ENCODE results near the gene SEMA4D. TPM values are rescaled to one million over a fixed set of nuclear protein-coding genes. Genes with fewer than 3 reads are reported as not detected.

Gene SEMA4D
- total and polyA plus RNA-seq, 12 donors = 3.5 to 57.0 (median 26.7) TPM

DNA sequence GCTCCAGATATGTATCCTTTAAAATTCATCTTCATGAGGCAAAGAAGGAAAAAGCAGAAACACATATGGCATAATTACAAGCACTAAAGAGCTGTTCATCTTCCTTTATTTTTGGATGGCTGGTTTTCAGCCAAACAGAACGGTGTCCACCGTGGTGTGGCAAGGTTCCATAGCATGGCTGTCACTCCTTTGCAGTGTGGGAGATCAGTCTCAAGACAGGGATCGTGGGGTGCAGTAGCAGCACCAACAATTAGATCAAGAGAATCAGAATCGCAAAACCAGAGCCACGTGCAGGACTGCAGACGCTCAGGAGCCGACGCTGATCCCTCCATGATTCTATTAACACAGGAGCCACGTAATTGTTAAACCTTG is 79.5 kb downstream of the SEMA4D start:
- WGBS, 4 donors = 64 to 74% (median 69%) methylated on average over 9 of the region's 9 CpGs
- H3K27me3 ChIP-seq = no peaks in the 10 kb centered on the region
- no peaks in the 10 kb centered on the region for H3K36me3 ChIP-seq (replicated peaks in 1 of 2)
- peaks cover 0 to 5% of the 10 kb centered on the region in 2 donors for H3K4me1 ChIP-seq (replicated peaks in 1 of 2)
- intact Hi-C loops (cut with DNase I) = loop anchor here in 1 of 2 donors (10.0 kb wide), 1 partner anchor 126 kb away; no protein-coding TSS in a partner anchor
- H3K4me3 ChIP-seq = no peak overlapping the region
- TF ChIP-seq, protein P1, sequence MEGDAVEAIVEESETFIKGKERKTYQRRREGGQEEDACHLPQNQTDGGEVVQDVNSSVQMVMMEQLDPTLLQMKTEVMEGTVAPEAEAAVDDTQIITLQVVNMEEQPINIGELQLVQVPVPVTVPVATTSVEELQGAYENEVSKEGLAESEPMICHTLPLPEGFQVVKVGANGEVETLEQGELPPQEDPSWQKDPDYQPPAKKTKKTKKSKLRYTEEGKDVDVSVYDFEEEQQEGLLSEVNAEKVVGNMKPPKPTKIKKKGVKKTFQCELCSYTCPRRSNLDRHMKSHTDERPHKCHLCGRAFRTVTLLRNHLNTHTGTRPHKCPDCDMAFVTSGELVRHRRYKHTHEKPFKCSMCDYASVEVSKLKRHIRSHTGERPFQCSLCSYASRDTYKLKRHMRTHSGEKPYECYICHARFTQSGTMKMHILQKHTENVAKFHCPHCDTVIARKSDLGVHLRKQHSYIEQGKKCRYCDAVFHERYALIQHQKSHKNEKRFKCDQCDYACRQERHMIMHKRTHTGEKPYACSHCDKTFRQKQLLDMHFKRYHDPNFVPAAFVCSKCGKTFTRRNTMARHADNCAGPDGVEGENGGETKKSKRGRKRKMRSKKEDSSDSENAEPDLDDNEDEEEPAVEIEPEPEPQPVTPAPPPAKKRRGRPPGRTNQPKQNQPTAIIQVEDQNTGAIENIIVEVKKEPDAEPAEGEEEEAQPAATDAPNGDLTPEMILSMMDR (IDR thresholded peaks at IDR 0.05) = no peak
- no peak for TF ChIP-seq POLR2A (IDR thresholded peaks at IDR 0.05)
- DNase-seq = no peak
- no peaks in the 10 kb centered on the region for H3K9me3 ChIP-seq (replicated peaks in 1 of 3)
- peak overlapping the region in 1 of 5 donors; percentile 26 for H3K27ac ChIP-seq

DNA sequence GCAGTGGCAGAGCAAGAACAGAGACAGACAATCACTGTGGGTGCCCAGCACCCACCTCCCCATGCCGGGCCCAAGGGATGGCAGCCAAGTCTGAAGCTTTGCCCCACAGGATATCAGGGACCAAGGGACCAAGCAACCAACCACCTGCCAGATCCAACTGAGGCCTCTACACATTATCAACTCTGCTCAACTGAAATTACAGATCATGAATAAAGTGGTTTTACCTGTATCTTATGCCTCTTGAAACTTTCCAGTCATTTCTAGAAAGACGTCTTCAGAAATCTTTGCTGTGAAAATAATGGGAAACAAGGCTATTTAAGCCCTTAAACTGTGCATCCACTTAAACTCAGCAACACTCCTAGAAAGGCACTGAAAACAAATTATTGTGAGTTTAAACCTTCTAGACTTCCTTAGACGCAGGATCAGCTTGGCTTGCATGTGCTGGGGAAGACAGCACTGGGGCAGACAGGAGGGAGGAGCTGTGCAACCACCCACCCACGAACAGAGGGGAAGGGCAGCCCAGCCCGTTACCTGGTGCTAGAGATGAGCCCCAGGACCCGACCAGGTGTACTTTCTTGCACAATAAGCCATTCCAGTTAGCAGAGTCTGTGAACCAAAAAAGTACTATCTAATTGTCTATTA is 80.0 kb downstream of the SEMA4D start:
- H3K36me3 ChIP-seq (replicated peaks in 1 of 2) = no peaks in the 10 kb centered on the region
- no peak for DNase-seq
- H3K27me3 ChIP-seq = no peaks in the 10 kb centered on the region
- peak overlapping the region in 1 of 5 donors; percentile 26 for H3K27ac ChIP-seq
- no peaks in the 10 kb centered on the region for H3K9me3 ChIP-seq (replicated peaks in 1 of 3)
- H3K4me1 ChIP-seq (replicated peaks in 1 of 2) = peaks cover 0 to 5% of the 10 kb centered on the region in 2 donors
- 73 to 84% (median 76%) methylated on average over 5 to 6 of the region's 6 CpGs for WGBS, 4 donors
- intact Hi-C loops (cut with DNase I) = loop anchor here in 1 of 2 donors (10.0 kb wide), 1 partner anchor 127 kb away; no protein-coding TSS in a partner anchor
- TF ChIP-seq, protein P1 (IDR thresholded peaks at IDR 0.05) = no peak
- TF ChIP-seq POLR2A (IDR thresholded peaks at IDR 0.05) = no peak
- no peak overlapping the region for H3K4me3 ChIP-seq

DNA sequence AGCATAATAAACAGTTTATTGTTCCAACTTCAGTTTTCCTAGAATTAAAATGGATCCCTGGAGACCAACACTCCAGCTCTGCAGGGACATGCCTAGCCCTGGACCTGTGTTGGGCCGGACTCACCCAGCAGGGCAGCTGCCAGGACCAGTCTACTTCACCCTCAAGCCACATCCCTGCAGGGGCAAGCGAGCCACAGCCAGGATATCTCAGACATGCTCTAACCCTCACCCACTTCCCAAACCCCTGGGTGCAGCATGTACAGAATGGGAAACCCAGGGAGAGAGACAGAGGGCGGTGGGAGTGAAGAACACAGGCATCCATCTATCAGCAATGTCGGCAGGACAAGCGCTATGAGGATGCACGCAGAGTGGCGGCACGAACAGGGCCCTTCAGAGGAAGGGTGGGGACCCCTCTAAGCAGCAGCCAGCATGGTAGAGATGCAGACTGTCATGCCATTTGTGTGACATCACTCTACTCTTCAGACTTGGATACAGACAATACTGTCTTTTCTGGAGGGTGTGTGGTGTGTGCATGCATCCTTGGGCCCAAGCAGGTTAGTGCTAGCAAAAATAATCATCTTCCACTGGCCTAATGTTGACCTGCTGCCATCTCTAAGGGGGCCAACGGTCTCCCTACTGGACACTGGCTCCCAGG is 83.1 kb downstream of the SEMA4D start:
- Histone ChIP-seq H3K4me3 (no peak overlapping the region), H3K27ac (no peak overlapping the region), H3K27me3 (no peaks in the 10 kb centered on the region), H3K9me3 (replicated peaks in 1 of 3) (no peaks in the 10 kb centered on the region), H3K4me1 (replicated peaks in 1 of 2) (no peaks in the 10 kb centered on the region), H3K36me3 (replicated peaks in 1 of 2) (no peaks in the 10 kb centered on the region)
- WGBS, 4 donors = 85 to 94% (median 94%) methylated on average over 9 of the region's 9 CpGs
- intact Hi-C loops (cut with DNase I) = loop anchor here in 1 of 2 donors (10.0 kb wide), 1 partner anchor 130 kb away; no protein-coding TSS in a partner anchor
- TF ChIP-seq POLR2A (IDR thresholded peaks at IDR 0.05) = no peak
- TF ChIP-seq, protein P1 (IDR thresholded peaks at IDR 0.05) = no peak
- no peak for DNase-seq

DNA sequence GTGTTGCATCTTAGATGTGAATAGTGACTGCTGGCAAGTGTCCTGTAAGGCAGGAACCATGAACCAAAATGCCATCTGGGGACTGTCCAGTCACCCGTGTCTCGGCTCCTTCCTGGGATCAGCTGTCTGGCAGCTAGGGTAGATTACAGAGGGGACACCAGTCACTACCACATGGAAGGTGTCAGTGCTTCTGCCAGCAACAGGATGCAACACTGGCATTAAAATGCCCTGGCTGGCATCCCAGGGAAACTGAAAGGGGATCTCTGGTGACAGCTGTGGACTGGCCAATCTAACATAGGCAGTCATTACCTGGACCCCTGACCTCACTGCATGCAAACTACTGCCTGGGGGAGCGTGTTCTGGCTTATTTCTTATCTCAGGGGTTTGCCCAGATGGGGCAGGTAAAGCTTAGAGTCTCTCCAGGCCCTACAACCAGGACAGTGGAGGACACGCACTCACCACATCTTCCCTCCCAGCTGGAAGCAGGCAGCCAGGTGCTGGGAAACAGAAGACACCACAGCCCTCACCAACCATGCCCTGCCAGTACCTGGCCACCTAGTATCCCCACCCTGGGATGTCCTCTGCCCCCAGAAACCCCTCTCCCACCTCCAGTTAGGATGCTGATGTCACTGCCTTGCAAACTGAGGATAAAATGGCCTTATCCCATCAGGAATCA is 83.8 kb downstream of the SEMA4D start:
- TF ChIP-seq POLR2A (IDR thresholded peaks at IDR 0.05) = no peak
- TF ChIP-seq, protein P1 (IDR thresholded peaks at IDR 0.05) = no peak
- WGBS, 4 donors = 77 to 89% (median 87%) methylated on average over 2 to 4 of the region's 4 CpGs

More for the DNA sequence above, 83.8 kb downstream of the SEMA4D start:
- Histone ChIP-seq H3K27me3 (no peaks in the 10 kb centered on the region), H3K9me3 (replicated peaks in 1 of 3) (no peaks in the 10 kb centered on the region), H3K4me3 (no peak overlapping the region), H3K4me1 (replicated peaks in 1 of 2) (peaks cover 0 to 4% of the 10 kb centered on the region in 2 donors), H3K36me3 (replicated peaks in 1 of 2) (no peaks in the 10 kb centered on the region), H3K27ac (no peak overlapping the region)
- DNase-seq = peak in 1 of 7 donors; percentile 60
- intact Hi-C loops (cut with DNase I) = loop anchor here in 1 of 2 donors (10.0 kb wide), 1 partner anchor 131 kb away; no protein-coding TSS in a partner anchor

Data from adrenal gland (tissue), 12 donors.